GM21447 (cell line): Measurements from ENCODE around the gene HK1.

Experiments
- ATAC-seq: cut with Tn5 transposase; IDR thresholded peaks from one replicate; pipeline ENCODE4 v1.9.1; 2021; ENCODE audit not compliant: unreplicated experiment

The HK1 gene

DNA sequence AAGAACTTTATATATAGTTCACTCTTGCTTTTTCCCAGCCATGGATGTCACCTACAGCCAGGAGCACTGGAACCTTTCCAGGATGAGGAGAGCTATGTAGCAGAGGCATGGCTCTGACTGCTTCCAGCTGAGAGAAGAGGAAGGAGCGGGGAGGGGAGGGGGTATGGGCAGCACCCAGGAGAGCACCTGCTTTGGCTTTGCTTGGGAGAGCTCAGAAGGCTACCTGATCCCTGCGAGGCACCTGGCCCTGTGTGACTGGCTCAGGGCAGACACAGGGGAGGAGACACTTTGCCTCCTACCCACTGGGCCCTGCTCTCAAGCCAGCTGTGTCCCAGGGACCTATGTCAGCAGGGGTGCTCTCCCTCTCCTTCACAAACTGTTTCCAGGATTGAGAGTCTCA, 67.1 kb downstream of the HK1 start:
- no peak for ATAC-seq

DNA sequence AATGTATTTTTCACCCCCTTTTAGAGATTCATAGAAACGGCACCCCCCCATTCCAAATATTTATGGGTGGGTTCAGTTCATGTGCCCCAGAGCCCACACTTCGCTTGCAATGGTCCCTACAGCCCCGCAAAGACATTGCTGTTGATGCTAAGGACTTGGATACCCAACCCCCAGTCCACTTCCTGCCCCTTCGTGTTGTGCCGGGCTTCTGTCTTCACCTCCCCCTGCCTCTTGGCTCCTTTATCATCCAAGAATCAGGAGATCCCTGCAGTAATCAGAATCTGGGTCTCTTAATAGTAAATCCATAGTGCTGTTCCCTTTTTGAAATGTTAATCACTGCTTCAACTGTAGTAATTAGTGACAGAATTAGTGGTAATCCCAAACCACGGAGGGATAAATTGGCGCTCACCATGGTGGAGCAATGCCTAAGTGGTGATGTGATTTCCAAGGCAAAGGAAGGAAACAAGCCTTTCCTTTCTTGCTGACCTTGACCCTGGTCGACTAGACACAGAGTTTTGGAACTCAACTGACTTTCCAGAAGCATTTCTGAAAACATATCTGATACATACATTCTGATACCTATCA, 67.7 kb downstream of the HK1 start:
- no peak for ATAC-seq

DNA sequence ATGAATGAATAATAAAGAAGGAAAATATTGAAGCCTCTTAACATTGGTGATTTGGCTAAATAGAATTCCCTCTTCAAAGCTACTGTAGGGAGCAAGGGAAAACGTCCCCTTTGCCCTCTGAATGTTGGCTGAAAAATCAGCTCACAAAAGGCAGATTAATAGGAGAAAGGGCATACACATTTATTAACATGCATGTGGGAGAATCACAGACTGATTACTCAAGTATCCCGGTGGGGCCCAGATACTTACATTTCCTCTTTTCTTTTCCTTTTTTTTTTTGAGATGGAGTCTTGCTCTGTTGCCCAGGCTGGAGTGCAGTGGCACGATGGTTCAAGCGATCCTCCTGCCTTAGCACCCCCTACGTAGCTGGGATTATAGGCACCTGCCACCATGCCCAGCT, 68.5 kb downstream of the HK1 start:
- no peak for ATAC-seq

DNA sequence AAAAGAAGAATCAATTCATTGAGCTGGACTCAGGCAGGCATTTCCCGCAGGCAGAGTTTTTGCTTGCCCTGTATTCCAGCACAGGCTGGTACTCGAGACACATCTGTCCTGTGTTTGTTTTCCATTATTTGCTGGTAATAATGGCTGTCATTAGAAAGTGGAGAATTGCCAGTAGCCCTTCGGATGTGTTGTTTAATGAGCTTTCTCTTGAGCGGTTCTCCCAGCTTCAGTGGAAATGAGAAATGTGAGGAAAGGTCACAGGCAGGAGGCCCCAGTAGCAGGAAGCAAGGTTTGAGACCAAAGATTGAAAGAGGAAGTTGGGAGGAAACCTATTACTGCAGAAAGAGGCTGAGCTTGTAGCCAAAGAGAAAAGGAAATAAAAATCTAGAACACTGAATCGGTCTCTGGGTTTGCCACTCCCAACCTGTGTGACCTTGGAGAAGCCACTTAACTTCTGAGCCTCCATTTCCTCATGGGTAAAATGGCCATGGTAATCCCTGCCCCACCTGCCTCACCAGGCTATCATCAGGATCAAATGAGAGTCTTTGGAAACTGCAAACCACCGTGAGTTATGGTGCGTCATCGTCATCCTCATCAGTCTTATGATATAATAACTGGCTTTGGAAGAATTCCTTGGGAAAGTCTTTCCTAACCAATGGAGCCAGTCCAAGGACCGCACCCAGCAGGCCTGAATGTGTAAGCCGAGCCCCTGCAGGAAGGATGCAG, 70.7 kb downstream of the HK1 start:
- ATAC-seq, result no peak

DNA sequence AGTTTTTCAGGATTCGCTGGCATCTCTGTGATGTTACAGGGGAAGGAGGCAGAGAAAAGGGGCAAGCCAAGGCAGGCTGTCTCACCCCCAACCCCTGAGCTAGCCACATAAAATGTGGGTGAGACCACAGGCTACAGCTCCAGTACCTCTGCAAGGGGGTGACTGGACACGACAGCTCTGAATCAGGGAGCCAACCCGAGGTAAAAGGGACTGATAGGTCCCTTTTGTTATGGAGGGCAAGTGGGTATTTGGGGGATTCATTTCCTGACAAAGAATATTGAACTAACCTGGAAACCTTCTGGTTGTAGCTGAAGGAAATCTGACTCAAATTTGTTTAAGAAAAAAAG, 71.2 kb downstream of the HK1 start:
- ATAC-seq, result no peak

DNA sequence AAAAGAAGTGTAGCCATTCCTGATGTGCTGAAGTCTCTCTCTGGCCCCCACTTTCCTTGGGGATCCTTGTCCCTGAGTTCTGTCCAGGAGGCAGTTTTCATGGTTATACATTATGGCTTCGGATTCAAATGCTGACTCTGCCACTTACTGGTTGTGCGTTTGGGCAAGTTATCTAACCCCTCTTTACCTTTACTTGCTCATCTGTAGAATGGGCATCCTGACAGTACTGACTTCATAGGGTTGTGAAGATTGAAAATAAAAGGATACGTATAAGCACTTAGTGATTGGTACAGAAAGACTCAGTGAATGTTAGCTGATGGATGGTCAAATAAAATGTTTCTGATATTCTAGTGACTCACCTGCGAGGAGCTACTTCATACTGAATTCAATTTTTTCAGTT, 73.3 kb downstream of the HK1 start:
- no peak for ATAC-seq

DNA sequence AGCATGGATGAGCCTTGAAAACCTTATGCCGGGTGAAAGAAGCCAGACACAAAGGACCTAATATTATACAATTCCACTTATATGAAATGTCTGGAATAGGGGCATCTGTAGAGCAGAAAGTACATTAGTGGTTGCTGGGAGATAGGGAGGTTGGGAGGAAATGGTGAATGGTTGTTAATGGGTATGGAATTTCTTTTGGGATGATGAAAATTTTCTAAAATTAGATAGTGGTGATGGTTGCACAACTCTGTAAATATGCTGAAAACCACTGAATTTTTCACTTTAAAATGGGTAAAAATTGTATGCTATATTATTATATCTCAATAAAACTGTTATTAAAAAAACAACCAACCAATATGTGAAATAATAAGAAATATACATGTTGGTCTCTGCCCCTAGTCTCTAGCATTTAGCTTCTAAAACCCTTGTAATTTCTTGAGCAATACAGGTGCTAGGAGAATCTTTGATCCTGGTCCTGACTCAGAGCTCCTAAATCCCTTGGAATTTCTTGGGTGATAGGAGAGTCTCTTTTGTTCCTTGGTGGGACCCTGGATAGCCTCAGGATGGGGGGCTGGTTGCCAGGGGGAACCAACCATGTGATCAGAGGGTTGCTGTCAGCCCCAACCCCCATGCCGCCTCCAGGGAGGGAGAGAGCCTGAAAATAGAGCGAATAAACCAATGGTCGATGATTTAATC, 74.4 kb downstream of the HK1 start:
- ATAC-seq, result no peak

DNA sequence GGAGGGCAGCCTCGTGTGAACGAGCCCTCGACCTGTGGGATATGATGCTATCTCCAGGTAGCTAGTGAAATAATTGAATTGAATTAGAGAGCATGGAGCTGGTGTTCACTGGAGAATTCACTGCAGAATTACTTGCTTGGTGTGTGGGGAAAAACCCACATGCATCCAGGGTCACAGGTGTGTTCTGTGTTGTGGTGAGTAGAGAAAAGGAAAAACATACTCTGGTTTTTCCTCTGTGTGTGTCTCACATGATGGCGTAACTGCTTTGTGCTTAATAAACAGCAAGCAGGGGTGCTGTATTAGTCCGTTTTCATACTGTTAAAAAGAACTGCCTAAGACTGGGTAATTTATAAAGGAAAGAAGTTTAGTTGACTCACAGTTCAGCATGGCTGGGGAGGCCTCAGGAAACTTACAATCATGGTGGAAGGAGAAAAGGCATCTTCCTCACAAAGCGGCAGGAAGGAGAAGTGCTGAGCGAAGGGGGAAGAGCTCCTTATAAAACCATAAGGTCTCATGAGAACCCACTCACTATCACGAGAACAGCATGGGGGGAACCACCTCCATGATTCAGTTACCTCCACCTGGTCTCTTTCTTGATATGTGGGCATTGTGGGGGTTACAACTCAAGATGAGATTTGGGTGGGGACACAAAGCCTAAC, 75.8 kb downstream of the HK1 start:
- ATAC-seq, result no peak

DNA sequence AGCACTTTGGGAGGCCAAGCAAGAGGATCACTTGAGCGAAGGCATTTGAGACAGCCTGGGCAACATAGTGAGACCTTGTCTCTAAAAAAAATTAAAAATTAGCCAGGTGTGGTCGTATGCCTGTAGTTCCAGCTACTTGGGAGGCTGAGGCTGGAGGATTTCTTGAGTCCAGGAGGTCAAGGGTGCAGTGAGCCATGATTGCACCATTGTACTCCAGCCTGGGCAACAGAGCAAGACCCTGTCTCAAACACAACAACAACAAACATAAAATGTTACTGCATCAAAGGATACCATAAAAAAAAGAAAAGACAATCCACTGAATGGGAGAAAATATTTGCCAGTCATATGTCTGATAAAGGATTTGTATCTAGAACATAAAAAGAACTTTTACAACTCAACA, 77.9 kb downstream of the HK1 start:
- no peak for ATAC-seq

DNA sequence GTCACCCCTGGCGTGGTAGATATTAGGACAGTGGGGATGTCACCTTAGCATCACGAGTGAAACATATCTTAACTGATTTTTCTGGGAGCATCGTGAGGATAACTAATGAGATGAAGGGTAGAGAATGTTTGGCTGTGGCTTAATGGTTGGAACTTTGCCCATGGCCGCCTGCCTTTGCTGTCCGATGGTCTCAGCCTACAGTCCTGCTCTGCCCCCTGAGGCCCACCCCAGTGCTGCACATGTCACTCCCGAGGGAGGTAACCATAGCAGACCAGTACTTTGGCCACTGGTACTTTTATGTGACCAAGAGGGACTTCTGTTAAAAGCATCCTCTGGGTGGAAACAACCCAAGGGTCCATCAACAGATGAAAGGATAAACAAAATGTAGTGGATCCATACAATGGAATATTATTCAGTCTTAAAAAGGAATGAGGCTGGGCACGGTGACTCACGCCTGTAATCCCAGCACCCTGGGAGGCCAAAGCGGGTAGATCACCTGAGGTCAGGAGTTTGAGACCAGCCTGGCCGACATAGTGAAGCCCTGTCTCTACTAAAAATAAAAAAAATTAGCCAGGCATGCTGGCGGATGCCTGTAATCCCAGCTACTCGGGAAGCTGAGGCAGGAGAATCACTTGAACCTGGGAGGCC, 80.0 kb downstream of the HK1 start:
- ATAC-seq, result no peak

DNA sequence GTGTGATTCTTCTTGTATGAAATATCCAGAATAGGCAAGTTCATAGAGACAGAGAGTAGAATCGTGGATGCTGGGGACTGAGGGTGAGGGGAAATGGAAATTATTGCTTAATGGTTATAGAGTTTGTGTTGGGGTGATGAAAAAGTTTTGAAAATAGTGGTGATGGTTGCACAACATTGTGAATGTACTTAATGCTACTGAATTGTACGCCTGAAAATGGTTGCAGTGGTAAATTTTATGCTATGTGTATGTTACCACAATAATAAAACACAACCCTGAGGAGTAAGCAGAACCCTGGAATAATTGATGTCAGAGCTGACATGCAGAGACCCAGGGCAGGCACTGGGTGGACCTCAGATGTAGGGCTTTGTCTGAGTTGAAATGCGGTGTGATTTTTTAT, 80.9 kb downstream of the HK1 start:
- no peak for ATAC-seq

DNA sequence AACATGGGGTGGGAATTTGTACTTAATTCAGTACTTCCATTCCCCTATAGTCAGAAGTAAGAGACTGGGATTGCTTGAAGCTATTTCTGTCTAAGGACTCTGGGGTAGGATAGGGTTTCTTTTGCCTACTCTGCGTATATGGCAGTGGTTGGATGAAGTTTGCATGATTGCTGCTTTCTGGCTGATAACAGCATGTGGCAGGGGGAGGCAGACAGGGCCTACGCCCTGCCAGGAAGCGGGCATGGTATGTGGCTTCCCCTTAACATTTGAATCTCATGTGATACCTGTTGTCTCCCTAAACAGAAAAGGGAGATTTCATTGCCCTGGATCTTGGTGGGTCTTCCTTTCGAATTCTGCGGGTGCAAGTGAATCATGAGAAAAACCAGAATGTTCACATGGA, 81.3 kb downstream of the HK1 start:
- ATAC-seq, result no peak

DNA sequence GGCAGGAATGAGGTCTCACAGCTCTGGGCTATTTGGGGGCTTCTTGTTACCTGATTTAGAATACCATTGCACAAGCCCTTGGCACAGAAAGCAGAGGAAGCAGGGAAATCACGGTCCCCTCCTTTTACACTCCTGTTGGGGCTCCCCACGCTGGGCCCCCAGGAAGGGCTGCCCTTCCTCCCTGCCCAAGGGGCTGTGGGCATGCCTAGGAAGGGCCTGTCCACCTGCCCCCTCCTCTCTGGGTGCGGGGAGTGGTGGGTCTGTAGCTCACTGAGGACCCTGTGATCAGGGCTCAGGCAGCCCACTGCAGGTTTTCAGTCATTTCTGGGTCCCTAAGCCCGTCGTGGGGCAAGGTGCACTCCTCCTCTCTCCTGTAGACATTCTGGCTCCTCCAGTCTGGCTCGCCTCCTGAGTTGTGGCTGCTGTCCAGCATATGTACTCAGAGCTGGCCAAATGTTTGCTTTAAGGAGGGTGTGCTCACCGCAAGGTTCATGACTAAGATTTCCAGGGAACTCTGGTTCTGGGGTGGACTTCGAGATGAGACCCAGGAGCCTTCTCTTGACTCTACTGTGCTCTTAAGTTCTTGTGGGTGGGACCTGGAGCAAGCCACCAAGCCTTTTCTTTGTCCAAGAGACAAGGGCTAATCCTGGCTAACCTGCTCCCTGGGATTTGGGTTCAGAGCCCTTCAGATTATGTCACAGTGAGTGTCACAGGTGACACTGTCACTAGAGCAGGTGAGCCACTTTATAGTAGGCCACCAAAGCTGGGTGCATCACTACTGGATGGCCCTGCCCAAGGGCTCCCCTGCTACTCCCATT, 82.4 kb downstream of the HK1 start:
- no peak for ATAC-seq

DNA sequence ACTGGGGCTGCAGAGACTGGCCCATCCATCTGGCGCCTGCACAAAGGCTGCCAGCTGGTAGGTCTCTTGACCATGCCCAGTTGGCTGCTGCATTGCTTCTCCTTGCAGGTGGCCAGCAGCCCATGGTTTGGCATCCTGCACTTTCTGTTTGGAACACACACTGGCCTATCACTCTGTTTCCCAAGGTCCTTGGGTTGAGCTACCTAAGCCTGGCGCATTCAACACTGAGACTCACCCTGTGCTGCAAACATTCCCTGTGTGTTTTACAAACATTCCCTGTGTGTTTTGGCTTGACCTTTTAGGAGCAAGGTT, 83.0 kb downstream of the HK1 start:
- ATAC-seq, result no peak

DNA sequence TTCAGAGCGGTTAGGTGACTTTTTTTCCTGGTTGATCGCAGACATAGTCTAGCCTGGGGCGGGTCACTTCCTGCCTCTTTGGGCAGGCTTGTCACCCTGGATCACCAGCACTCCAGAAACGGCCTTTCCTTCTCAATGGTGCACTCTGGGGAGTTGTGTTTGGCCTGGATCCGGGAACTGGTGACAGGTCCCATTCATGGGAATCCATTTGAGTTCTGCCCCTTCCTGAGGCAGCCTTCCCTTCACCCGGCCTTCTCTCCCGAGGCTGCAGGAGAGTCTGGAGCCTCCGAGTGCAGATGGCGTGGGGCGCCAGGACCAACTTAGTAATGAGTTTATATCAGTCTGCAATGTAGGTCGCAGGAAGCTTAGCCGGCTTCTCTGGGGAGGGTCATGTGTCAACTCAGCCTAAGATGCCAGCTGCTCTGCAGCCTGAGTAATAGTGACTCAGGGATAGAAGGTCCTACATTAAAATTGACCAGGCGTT, 84.2 kb downstream of the HK1 start:
- ATAC-seq, result no peak

DNA sequence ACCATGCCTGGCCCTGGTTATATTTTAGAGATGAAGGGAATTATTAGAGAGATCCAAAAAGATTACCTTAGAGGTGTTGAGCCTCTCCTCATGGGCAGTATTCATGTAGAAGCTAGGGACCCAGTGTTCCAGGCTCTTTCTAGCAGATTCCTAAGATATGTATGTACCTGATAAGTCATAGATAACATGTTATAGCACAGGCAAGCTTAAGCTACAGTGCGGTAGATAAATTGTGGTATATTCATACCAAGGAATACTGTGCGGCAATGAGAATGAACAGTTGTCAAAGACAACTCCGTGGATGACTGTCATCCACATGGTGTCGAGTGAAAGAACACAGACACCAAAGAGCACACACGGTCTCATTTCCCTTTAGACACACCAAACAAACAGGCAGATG, 85.4 kb downstream of the HK1 start:
- ATAC-seq, result no peak

DNA sequence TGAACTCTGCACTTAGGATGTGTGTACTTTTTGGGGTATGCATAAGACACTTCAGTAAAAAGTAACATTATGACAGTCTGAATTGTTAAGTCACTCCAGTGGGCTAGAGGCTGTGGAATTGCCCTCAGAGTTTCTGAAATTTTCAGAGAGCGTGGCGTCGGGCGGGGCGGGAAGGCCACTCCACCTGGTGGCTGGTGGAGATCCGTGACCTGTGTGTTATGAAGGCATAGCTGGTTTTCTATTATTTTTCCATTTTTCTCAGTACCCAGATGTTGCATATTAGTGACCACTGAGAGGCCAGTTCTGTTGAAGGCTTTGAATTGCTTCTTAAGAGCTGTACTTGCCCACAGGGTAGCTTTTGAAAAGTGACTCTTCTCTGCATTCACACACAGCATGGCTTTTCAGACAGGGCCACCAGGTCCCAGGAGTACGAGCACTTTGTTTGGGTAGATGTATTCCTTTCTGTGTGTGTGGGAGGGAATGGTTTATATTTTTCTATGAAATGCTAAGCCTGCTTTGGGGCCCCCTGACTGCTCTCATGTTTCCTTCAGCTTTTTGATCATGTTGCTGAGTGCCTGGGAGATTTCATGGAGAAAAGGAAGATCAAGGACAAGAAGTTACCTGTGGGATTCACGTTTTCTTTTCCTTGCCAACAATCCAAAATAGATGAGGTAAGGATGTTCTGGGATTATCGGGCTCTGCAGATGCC, 86.1 kb downstream of the HK1 start:
- no peak for ATAC-seq

DNA sequence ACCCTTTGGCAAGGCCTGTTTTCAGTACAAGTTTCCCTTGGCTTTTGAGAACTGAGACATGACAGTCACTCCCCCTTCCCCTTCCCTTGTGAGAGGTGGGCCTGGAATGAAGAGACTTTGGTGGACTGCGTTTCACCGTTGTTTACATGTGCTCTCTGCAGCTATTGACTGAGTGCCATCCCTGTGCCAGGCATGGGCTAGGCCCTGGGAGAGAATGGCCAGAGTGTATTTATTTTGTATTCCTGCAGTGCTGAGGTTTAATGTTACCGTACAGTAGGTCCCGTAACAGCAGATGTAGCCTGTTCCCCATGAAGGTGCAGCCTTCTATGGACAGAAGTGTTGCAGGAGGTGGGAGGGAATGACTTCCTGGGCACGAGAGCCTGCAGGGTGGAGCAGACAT, 88.4 kb downstream of the HK1 start:
- no peak for ATAC-seq

DNA sequence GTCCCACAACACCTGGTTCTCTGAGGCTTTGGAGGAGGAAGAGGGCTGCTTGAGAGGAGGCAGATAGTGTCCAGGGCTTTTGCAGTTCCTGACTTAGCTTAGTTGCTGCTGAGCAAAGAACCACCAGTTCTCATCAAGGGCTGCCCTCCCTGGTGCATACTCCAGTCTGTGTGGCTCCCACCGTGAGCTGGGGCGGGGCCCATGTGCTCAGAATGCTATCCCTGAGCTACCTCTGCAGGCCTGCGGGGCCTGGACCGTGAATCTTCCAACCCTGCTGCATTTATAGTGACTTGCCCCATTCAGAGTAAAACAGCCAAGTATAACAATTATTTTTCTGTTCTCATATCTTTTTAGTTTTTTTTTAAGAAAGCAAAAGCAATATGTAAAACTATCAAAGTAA, 89.2 kb downstream of the HK1 start:
- no peak for ATAC-seq
